SH-SY5Y (cell line): ENCODE data around the gene PAXX.

Experiments
- GATA2 ChIP-seq: IDR thresholded peaks from 2 replicates; pipeline ENCODE4 v1.6.1; 2011; ENCODE audit warnings: mild to moderate bottlenecking, low read depth, low read length
- GATA3 ChIP-seq: IDR thresholded peaks from 2 replicates; pipeline ENCODE4 v1.6.1; 2011; ENCODE audit warnings: low read depth, mild to moderate bottlenecking, low read length, moderate library complexity

DNA sequence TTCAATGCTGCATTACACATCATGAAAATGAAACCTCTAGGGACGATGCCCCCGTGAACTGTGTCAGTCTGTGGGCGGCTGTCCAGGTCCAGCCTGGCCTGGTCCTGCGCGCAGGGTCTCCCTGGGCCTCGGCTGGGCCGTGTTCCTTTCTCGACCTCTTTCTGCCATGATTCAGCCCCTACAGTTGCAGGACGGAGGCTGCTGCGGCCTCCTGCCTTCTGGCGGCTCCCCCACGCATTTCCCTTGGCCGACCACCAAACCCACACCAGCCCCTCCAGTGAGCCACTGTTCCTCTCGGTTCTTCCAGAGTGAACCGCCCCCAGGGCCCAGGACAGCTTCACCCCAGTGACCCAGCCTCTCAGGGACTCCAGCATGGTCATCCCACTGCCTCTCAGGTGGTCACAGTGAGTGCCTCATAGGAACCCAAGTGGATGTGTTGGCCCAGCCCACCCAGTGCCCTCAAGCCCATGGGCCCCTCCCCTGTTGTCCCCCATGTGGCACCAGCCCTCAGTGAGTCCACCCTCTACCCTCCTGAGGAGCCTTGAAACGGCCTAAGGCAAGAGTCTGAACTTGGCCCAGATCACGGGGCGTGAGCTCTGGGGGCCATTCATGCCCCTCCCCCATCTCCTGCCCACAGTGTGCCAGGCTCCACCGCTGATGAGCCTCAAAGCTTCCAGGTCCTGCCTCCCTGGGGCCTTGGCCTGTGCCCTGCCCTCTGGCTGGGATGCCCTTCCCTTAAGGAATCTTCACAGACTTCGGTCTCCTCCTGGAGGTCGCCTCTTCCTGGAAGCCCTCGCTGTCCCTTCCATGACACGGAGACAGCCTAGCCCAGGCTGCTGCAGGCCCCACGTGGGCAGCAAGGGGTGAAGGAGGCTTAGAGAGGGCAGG is 14.1 kb downstream of the PAXX start:
- TF ChIP-seq GATA2 = no peak
- TF ChIP-seq GATA3 = no peak
